Cerebellar cortex (tissue), 1 donor: Measurements from ENCODE around the gene RTTN.
A peak's percentile ranks its signal among the peaks of the same experiment; 100 is the strongest.

ENCODE experiments used
- DNase-seq: peaks from one replicate; pipeline ENCODE4 v3.0.0-alpha.2; 2015; ENCODE audit warnings: low spot score

The RTTN gene

GRCh38 chr18:70082430-70082829 lies 123.1 kb downstream of the RTTN start:
- no peak for DNase-seq

GRCh38 chr18:70078106-70078505 lies 127.4 kb downstream of the RTTN start:
- no peak for DNase-seq

DNA sequence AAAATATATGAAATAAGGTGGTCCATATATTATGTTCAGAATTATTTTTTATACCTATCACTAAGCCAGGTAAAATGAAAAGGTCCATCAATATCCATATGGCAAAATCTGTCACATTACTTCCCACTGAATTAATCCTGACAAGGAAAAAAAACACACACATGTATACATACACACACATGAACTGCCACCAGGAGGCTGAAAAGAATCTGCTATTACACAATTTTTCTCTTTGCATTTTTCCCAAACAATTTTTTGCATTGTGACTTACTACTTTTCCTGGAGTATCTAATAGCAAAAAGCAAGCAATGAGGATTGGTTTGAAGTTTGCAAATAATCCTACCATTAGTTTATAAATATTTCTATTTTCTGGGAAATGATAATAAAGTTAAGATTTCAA lies 129.6 kb downstream of the RTTN start:
- DNase-seq: no peak

- DNase-seq: no peak
These were observed 131.4 kb downstream of the RTTN start for GRCh38 chr18:70074116-70074515.

DNA sequence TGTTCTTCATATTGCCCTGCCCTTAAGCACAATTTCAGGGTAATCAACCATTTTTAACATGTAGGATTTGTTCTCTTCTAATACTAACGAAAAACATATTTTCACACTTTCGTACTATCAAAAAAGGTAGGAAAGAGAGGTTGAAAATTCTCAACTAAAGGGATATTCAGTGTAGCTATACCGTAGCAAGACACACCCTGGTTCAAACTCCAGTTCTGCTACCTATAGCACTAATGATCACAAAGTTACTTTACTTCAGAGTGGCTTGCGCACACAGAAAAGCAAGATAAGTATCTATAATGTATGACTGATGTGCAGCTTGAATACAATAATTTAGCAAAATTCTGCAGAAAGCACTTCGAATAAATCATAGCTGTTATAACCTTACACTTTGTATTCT lies 132.1 kb downstream of the RTTN start:
- DNase-seq: no peak

GRCh38 chr18:70072678-70073077 lies 132.8 kb downstream of the RTTN start:
- DNase-seq: peak; percentile 31

GRCh38 chr18:70069965-70070364 lies 135.5 kb downstream of the RTTN start:
- DNase-seq: no peak

DNA sequence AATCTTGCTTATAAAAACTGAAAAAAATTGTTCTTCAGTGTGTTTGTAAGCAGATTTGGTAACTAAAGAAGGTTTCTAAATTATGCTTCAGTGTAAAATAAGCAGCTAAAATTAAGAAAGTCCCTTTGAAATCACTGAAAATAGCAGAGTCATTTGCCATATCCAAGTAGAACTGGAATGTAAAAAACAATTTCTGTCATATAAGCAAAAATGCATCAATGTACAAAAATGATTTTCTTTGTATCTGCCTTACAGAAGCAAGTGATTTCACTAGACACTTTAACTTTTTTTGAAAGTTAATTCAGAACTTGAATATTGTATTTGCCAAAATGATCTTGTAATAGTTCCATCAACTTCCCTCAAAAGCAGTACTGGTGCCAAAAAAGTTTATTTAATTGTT lies 136.1 kb downstream of the RTTN start:
- no peak for DNase-seq

GRCh38 chr18:70068981-70069380 lies 136.5 kb downstream of the RTTN start:
- DNase-seq: no peak

GRCh38 chr18:70059684-70060083 lies 145.8 kb downstream of the RTTN start:
- DNase-seq: no peak

GRCh38 chr18:70058916-70059315 lies 146.6 kb downstream of the RTTN start:
- no peak for DNase-seq

- DNase-seq: no peak
These were observed 157.4 kb downstream of the RTTN start for GRCh38 chr18:70047931-70048603.

DNA sequence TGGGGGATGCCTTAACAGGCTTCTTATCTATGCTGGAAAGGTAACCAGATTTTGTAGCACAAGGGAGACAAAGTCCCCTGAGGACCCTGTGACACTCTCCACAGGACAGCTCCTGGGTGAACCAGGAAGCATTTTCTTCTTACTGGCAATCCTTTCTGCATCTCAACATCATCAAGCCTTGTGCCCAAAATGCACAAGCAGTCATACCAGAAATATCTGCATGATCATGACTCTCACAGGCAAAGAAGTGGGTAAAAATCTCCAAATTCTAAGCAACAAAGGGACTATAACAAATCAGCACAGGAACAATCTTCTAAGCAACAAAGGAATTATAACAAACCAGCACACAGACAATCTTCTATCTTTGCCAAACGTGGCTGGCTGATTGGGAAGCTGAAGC lies 158.7 kb downstream of the RTTN start:
- no peak for DNase-seq

GRCh38 chr18:70046207-70046606 lies 159.3 kb downstream of the RTTN start:
- DNase-seq: no peak

- DNase-seq: no peak
These were observed 160.9 kb downstream of the RTTN start for GRCh38 chr18:70044632-70045031.

DNA sequence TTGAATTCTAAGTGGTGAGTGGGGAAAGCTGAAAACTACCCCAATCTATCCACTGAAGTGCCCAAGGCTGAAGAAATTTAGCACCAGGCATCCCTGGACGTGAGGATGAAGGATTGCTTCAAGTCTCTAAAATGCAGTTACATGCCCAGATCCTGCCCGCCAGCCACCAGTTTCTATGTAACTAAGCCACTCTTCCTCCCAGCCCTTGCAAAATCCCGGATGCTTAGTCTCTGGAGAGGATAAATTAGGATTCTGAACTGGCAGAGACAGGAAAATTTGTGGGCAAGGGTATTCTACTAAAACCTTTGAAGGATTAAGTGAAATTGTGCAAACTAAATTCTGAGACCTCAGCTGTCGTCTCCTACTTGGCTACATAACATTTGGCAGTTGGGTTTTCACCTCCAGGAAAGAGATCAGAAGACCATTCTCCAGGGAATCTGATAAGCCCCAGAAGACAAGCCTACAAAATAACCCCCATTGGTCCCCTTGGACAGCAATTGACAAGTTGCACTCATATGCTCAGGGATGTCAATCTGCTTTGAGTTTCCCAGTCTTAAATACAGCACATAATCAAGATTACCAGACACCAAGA lies 163.9 kb downstream of the RTTN start:
- DNase-seq: no peak

DNA sequence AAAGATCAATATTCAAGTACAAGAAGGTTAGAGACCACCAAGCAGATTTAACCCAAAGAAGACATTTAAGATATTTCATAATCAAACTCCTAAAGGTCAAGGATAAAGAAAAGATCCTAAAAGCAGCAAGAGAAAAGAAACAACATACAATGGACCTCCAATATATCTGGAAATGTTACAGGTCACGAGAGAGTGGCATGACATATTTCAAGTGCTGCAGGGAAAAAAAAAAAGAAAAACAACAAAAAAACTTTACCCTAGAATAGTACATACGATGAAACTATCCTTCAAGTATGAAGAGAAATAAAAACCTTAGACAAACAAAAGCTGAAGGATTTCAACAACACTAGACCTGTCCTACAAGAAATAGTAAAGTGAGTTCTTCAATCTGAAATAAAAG lies 166.3 kb downstream of the RTTN start:
- no peak for DNase-seq

GRCh38 chr18:70037431-70038061 lies 167.9 kb downstream of the RTTN start:
- DNase-seq: no peak

DNA sequence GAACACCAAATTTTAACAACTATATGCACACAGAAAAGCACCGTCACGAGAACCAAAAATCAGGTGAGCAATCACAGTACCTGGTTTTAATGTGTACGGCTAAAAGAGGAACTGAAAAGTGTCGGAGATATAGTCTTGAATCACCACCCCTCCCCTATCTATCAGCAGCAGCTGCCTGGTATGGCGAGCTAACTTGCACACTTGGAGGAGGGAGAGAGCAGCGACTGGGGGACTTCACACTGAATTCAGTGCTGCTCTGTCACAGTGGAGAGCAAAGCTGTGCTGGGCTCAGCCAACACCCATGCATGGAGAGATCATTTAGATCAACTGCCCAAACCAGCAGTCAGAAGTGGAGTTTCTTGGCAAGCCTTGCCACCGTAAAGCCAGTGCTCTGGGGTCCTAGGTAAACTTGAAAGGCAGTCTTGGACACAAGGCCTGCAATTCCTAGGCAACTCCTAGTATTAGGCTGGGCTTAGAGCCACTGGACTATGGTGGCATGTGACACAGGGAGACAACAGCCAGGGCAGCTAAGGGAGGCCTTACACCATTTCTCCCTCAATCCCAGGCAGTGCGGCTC lies 168.6 kb downstream of the RTTN start:
- DNase-seq: no peak

- DNase-seq: no peak
These were observed 169.3 kb downstream of the RTTN start for GRCh38 chr18:70036168-70036567.

DNA sequence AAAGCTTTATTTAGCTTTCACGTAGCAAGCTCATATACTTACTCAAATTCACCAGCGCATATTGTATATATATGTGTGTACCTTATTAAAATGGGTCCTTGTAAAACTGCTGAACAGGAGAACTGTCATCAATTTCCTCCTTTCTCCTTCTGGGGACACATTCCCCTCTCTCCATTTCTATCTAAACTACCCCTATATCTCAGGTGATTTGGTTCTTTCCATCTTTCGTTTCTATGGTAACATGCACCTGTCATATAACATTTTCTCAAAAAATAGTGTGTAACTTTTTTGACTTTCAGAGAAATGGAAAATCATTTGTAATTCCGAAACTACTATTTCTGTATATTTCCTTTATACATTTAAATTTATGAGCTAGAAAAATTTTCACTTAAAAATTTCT lies 174.3 kb downstream of the RTTN start:
- DNase-seq: no peak

DNA sequence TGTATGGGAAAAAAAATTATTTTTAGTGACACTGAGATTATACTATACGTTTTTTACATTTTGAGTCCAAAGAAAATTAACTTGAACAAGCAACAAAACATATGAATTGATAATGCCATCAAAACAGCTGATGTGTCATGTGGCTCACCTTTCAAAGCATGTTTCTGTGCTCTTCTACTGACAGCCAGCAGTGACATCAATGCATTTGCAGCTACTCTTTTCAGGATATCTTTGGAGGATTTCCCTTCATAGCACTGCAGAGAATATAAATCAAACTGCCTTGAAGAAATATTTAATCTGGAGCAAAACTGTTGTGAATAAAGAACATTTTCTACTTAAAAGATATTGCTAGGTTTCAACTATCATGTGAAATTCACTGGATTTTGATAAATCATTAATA lies 174.8 kb downstream of the RTTN start:
- DNase-seq: no peak

DNA sequence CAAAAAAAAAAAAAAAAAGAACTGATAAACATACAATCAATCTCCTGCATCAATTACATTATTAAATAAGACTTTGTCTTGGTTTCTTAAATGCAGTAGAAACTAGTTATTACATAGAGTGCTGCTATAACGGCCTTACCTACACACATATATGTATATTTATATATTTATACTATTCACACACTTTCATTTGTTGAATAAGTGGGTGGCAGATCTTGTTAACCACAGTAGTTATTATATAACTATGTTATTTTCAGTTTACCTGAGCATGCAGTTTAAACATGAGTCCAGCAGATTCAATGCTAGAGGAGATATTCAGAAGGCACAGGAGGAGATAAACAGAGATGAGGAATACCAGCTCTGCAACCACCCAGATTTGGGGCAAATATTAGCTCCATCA lies 176.3 kb downstream of the RTTN start:
- DNase-seq: no peak
